A673 (cell line): ENCODE measurements around the gene AKT3. TPM values are rescaled to one million over a fixed set of nuclear protein-coding genes. Genes with fewer than 3 reads are reported as not detected.

ENCODE experiments used
- Bru-seq: library from RNA; stranded (reverse); fragments of 400-500 nt; gene quantifications from one replicate; lab custom pipeline; 2021; lab: Mats Ljungman, UMichigan
- BruChase-seq, 2 experiments: library from RNA; stranded (reverse); fragments of 400-500 nt; gene quantifications; one replicate each; lab custom pipeline; 2021; lab: Mats Ljungman, UMichigan
- BruUV-seq: library from RNA; stranded (reverse); fragments of 400-500 nt; replicated peaks from 2 replicates; lab custom pipeline; 2021; lab: Mats Ljungman, UMichigan
- CTCF ChIA-PET: fragments of 300-600 bp; sonication (Branson Sonifier 250); formaldehyde crosslinking; loops from one replicate; lab custom pipeline; 2022; ENCODE audit warnings: antibody characterized with exemption; lab: Charles Lee
- POLR2A ChIA-PET: fragments of 300-600 bp; sonication (Branson Sonifier 250); formaldehyde crosslinking; loops from one replicate; lab custom pipeline; 2022; ENCODE audit warnings: antibody characterized with exemption; ENCODE audit not compliant: low non-redundant PET; lab: Charles Lee
- DNase-seq: peaks from one replicate; pipeline ENCODE4 v3.0.0-alpha.2; 2015; ENCODE audit warnings: low spot score
- H3K27ac ChIP-seq: fragments of 200-600 bp; sonication (generic); 2 replicates; pipeline ENCODE4 v1.5.1; 2016; ENCODE audit warnings: mixed run types, low read depth, mild to moderate bottlenecking, mixed read lengths, antibody characterized with exemption, low read length; ENCODE audit not compliant: poor library complexity, severe bottlenecking
- H3K27me3 ChIP-seq: fragments of 200-600 bp; sonication (generic); replicated peaks from 2 replicates; pipeline ENCODE4 v1.6.1; 2017; ENCODE audit warnings: mixed run types, low read depth, mild to moderate bottlenecking, mixed read lengths, antibody characterized with exemption, low read length; ENCODE audit not compliant: insufficient read depth, poor library complexity
- H3K36me3 ChIP-seq: fragments of 200-600 bp; sonication (generic); 2 replicates; pipeline ENCODE4 v1.6.1; 2016; ENCODE audit warnings: mixed run types, mild to moderate bottlenecking, mixed read lengths, antibody characterized with exemption, low read length; ENCODE audit not compliant: insufficient read depth, poor library complexity, severe bottlenecking
- H3K4me1 ChIP-seq: fragments of 200-600 bp; sonication (generic); 2 replicates; pipeline ENCODE4 v1.6.1; 2017; ENCODE audit warnings: mixed run types, mild to moderate bottlenecking, mixed read lengths, antibody characterized with exemption, low read length; ENCODE audit not compliant: insufficient read depth, poor library complexity, severe bottlenecking
- H3K4me3 ChIP-seq: fragments of 200-600 bp; sonication (generic); 2 replicates; pipeline ENCODE4 v1.5.1; 2016; ENCODE audit warnings: low read depth, mixed run types, mild to moderate bottlenecking, mixed read lengths, low read length; ENCODE audit not compliant: poor library complexity, severe bottlenecking
- H3K9me3 ChIP-seq: fragments of 200-600 bp; sonication (generic); 2 replicates; pipeline ENCODE4 v1.6.1; 2016; ENCODE audit warnings: mixed run types, low read depth, mild to moderate bottlenecking, mixed read lengths, antibody characterized with exemption, low read length; ENCODE audit not compliant: poor library complexity, severe bottlenecking
- CTCF ChIP-seq: fragments of 300-800, 200-600 bp; sonication (generic); conservative IDR thresholded peaks from 2 replicates; pipeline ENCODE4 v1.5.1; 2017; ENCODE audit warnings: low read depth, mild to moderate bottlenecking, antibody characterized with exemption, low read length, moderate library complexity, mixed read lengths
- EZH2 ChIP-seq: fragments of 200-600 bp; sonication (generic); IDR thresholded peaks from 2 replicates; pipeline ENCODE4 v1.6.1; 2017; ENCODE audit warnings: borderline replicate concordance, low read depth, mild to moderate bottlenecking, mixed read lengths, antibody characterized with exemption, low read length; ENCODE audit not compliant: poor library complexity, severe bottlenecking
- intact Hi-C: fragments of 100-400 bp; cut with micrococcal nuclease; formaldehyde crosslinking; loops from one replicate; pipeline ENCODE4 v1.10.0; 2022; ENCODE audit not compliant: unreplicated experiment
- long read RNA-seq: library from polyadenylated mRNA; stranded (forward); transcript quantifications from one replicate; pipeline ENCODE4 v2.0.0, GENCODE V29; 2022
- total RNA-seq: library from RNA; stranded (reverse); gene quantifications from 2 replicates; pipeline ENCODE4 v1.2.3, GENCODE V29; 2021

AKT3 gene
- total RNA-seq (14.4 and 17.2 TPM in 2 replicates), Bru-seq, nascent RNA (percentile 60 among the genes with signal in this experiment), BruChase-seq, experiment 1, labeled RNA remaining after a 2-hour chase (percentile 60 among the genes with signal in this experiment), BruChase-seq, experiment 2, labeled RNA remaining after a 6-hour chase (percentile 56 among the genes with signal in this experiment)
- long read RNA-seq, result 0 reads

DNA sequence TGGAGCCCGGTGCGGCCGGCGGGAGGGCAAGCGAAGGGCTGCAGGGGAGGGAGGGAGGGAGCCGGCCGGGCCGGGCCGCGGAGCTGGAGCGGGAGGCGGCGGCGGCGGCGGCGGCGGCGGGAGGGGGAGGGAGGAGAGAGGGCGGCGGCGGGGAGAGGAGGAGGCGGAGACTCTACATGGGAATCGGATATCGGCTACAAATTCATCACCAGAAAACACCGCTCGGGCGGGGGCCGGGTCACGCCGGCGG lies at the start of gene AKT3:
Gene AKT3, minus strand, starts transcription at position 42 of the 250 bp plus-strand sequence. CDS start 7,073 bp downstream, outside the sequence.
- peak within 1 kb of the TSS; percentile 65 for H3K27ac ChIP-seq
- intact Hi-C loops, result no loop called here
- DNase-seq, result peak; percentile 52
- BruUV-seq, result no TSS peak
- CTCF ChIA-PET, result interaction anchor here (0.6 kb wide), 1 partner anchor 1212 kb away, joined by 4 read pairs; no protein-coding TSS in a partner anchor
- no peak for TF ChIP-seq CTCF
- no peak for TF ChIP-seq EZH2
- POLR2A ChIA-PET, result no interaction called here
- peak within 1 kb of the TSS; percentile 50 for H3K4me3 ChIP-seq
- H3K27me3 ChIP-seq, result peaks cover 5% of the 10 kb centered on the region
- H3K4me1 ChIP-seq, result no peaks in the 10 kb centered on the region
- H3K9me3 ChIP-seq, result no peaks in the 10 kb centered on the region
- no peaks in the 10 kb centered on the region for H3K36me3 ChIP-seq

- no peaks in the 10 kb centered on the region for H3K36me3 ChIP-seq
- no TSS peak for BruUV-seq
- no peaks in the 10 kb centered on the region for H3K9me3 ChIP-seq
- no peak overlapping the region for H3K4me3 ChIP-seq
- ChIA-PET POLR2A (no interaction called here), CTCF (no interaction called here)
- H3K4me1 ChIP-seq, result no peaks in the 10 kb centered on the region
- TF ChIP-seq EZH2, result no peak
- TF ChIP-seq CTCF, result no peak
- peaks cover 7% of the 10 kb centered on the region for H3K27me3 ChIP-seq
- no peak for DNase-seq
- intact Hi-C loops, result no loop called here
- H3K27ac ChIP-seq, result no peak overlapping the region
Observed at GRCh38 chr1:243898278-243898677, 48.2 kb upstream of the AKT3 start.

DNA sequence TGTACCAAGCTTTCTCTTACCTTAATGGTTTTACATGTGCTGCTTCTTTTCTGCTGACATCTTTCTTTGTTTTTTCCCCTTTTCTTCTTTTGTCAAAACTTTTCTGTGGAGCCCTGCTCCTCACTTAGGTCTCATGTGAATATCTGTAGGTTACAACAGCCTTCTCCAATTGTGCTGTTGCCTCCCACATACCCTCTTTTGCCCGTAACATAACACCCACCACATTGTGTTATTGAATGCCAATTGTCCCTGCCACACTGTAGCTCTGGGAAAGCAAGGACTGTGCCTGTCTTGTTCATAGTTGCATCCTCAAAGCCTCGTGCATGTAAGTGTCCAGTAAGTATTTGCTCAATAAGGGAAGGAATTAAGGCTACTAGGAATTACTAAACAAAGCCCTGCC lies 46.3 kb upstream of the AKT3 start:
- Histone ChIP-seq H3K27ac (no peak overlapping the region), H3K4me1 (no peaks in the 10 kb centered on the region), H3K9me3 (no peaks in the 10 kb centered on the region), H3K4me3 (no peak overlapping the region), H3K27me3 (peaks cover 7% of the 10 kb centered on the region), H3K36me3 (no peaks in the 10 kb centered on the region)
- DNase-seq, result no peak
- ChIA-PET POLR2A (no interaction called here), CTCF (no interaction called here)
- intact Hi-C loops, result no loop called here
- no TSS peak for BruUV-seq
- TF ChIP-seq CTCF (no peak), EZH2 (no peak)
